ENCODE measurements around the gene DNAH2. TPM values are rescaled to one million over a fixed set of nuclear protein-coding genes. Genes with fewer than 3 reads are reported as not detected.

The DNAH2 gene
- total and polyA plus RNA-seq, 10 donors, result 0.02 to 1.1 (median 0.13) TPM; not detected in 1

GRCh38 chr17:7838090-7839075 lies 120.8 kb downstream of the DNAH2 start:
- Histone ChIP-seq H3K36me3 (peaks cover 0 to 17% (median 0%) of the 10 kb centered on the region in 6 donors), H3K9me3 (no peaks in the 10 kb centered on the region), H3K27me3 (replicated peaks in 1 of 7) (no peaks in the 10 kb centered on the region), H3K4me1 (peaks cover 42 to 91% (median 64%) of the 10 kb centered on the region in 6 donors), H3K27ac (peak overlapping the region; percentile 60 to 100 (median 96)), H3K4me3 (peak overlapping the region in 6 of 8 donors; percentile 13 to 86 (median 82))
- 12 to 30% (median 14%) methylated on average over 8 to 12 of the region's 12 CpGs for WGBS, 5 donors
- TF ChIP-seq POLR2AphosphoS5 (IDR thresholded peaks at IDR 0.05) (no peak), CTCF (IDR thresholded peaks at IDR 0.05 in 8 of 11, conservative IDR thresholded peaks at IDR 0.05 in 3 of 11) (no peak), POLR2A (IDR thresholded peaks at IDR 0.05) (no peak)
- intact Hi-C loops (cut with DNase I; ENCODE audit: low total_unique reads), result no loop called here
- peak; percentile 79 for DNase-seq

DNA sequence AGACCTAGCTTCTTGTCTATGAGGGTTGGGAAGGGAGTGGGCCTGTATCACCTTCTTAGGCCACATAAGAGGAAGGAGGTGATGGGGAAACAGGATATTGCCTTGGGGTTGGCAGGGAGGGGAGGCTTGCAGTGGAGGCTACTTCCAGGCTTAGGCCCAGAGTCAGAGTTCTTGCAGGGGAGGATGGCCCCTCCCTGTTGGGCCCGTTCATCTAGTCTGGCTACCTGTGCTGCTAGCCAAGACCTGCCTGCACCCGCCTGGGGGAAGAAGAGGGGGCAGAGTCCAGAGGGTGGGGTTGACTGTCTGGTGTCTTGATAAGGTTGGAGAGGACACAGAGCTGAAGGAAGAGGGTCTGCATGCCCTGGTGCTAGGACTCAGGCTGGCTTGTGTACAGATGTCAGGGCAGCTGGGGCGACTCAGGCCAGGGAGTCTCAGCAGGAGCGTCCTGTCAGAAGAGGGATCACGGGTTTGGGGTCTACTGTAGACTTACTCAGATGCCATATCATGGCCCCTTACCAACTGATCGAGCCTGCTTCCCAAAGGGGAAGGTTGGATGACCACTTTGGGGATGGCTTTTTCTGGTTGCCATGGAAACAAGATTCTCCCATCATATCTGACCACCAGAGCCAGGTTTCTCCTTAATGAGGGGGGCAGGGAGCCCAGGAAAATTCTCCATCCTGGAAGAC lies 121.8 kb downstream of the DNAH2 start:
- peaks cover 0 to 17% (median 0%) of the 10 kb centered on the region in 6 donors for H3K36me3 ChIP-seq
- 52 to 73% (median 60%) methylated on average over 4 to 6 of the region's 6 CpGs for WGBS, 5 donors
- TF ChIP-seq CTCF (IDR thresholded peaks at IDR 0.05 in 8 of 11, conservative IDR thresholded peaks at IDR 0.05 in 3 of 11), result no peak
- no peak for TF ChIP-seq POLR2A (IDR thresholded peaks at IDR 0.05)
- peak; percentile 22 to 72 (median 42) for TF ChIP-seq POLR2AphosphoS5 (IDR thresholded peaks at IDR 0.05)
- H3K27ac ChIP-seq, result peak overlapping the region; percentile 53 to 100 (median 96)
- no peaks in the 10 kb centered on the region for H3K27me3 ChIP-seq (replicated peaks in 1 of 7)
- peak overlapping the region in 6 of 8 donors; percentile 7 to 86 (median 76) for H3K4me3 ChIP-seq
- intact Hi-C loops (cut with DNase I; ENCODE audit: low total_unique reads), result no loop called here
- peak; percentile 87 for DNase-seq
- H3K9me3 ChIP-seq, result no peaks in the 10 kb centered on the region
- H3K4me1 ChIP-seq, result peaks cover 39 to 89% (median 60%) of the 10 kb centered on the region in 6 donors

DNA sequence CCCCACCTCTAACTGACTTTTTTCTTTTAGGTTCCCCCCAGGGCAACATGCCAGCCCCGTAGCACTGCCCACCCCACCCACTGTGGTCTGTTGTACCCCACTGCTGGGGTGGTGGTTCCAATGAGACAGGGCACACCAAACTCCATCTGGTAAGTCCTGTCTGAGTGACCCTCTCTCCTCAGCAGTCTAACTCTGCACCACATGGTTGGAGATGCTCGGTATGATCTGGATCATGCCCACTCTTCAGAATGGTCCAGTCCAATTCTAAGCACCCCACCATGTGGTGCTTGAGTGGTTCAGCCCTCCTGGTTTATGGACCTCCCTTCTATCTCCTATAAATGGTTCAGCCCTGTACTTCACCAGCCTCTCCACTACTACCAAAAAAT lies 122.3 kb downstream of the DNAH2 start:
- Histone ChIP-seq H3K27me3 (replicated peaks in 1 of 7) (no peaks in the 10 kb centered on the region), H3K4me3 (peak overlapping the region in 5 of 8 donors; percentile 13 to 86 (median 80)), H3K9me3 (no peaks in the 10 kb centered on the region), H3K27ac (peak overlapping the region in 7 of 8 donors; percentile 75 to 100 (median 97)), H3K4me1 (peaks cover 39 to 88% (median 61%) of the 10 kb centered on the region in 6 donors), H3K36me3 (peaks cover 0 to 17% (median 0%) of the 10 kb centered on the region in 6 donors)
- WGBS, 5 donors, result 54 to 79% (median 71%) methylated on average over 2 of the region's 2 CpGs
- intact Hi-C loops (cut with DNase I; ENCODE audit: low total_unique reads), result no loop called here
- no peak for DNase-seq
- TF ChIP-seq CTCF (IDR thresholded peaks at IDR 0.05 in 8 of 11, conservative IDR thresholded peaks at IDR 0.05 in 3 of 11) (no peak), POLR2AphosphoS5 (IDR thresholded peaks at IDR 0.05) (no peak), POLR2A (IDR thresholded peaks at IDR 0.05) (no peak)
